HG02571 (cell line): ENCODE results near the gene DENND5A.
"Not testable (repeated sequence)": the region's sequence is repeated elsewhere in the genome, so short reads cannot be mapped to it uniquely, and the experiment has no call there.

Experiments
- ATAC-seq: cut with Tn5 transposase; IDR thresholded peaks from one replicate; pipeline ENCODE4 v1.9.1; 2021; ENCODE audit warnings: mild to moderate bottlenecking, moderate library complexity; ENCODE audit not compliant: unreplicated experiment

Gene DENND5A

GRCh38 chr11:9219115-9219514, 46.0 kb downstream of the DENND5A start:
- ATAC-seq: no peak

- no peak for ATAC-seq
Measured at GRCh38 chr11:9214765-9215164, 50.4 kb downstream of the DENND5A start.

GRCh38 chr11:9211322-9211721, 53.8 kb downstream of the DENND5A start:
- no peak for ATAC-seq

- ATAC-seq: peak; percentile 38
Measured at GRCh38 chr11:9210922-9211320, 54.2 kb downstream of the DENND5A start.

- ATAC-seq: no peak
Measured at GRCh38 chr11:9210224-9210921, 54.8 kb downstream of the DENND5A start.

- ATAC-seq: not testable (repeated sequence)
Measured at GRCh38 chr11:9209604-9210003, 55.5 kb downstream of the DENND5A start.

- ATAC-seq: no peak
Measured at GRCh38 chr11:9208726-9209501, 56.2 kb downstream of the DENND5A start.

- no peak for ATAC-seq
Measured at GRCh38 chr11:9207229-9207628, 57.9 kb downstream of the DENND5A start.

GRCh38 chr11:9206496-9206895, 58.7 kb downstream of the DENND5A start:
- ATAC-seq: no peak

GRCh38 chr11:9203691-9204311, 61.3 kb downstream of the DENND5A start:
- no peak for ATAC-seq

GRCh38 chr11:9201372-9202162, 63.6 kb downstream of the DENND5A start:
- no peak for ATAC-seq

GRCh38 chr11:9200471-9200870, 64.7 kb downstream of the DENND5A start:
- ATAC-seq: no peak

GRCh38 chr11:9193316-9193715, 71.8 kb downstream of the DENND5A start:
- ATAC-seq: no peak

GRCh38 chr11:9192561-9192960, 72.6 kb downstream of the DENND5A start:
- ATAC-seq: no peak

- not testable (repeated sequence) for ATAC-seq
Measured at GRCh38 chr11:9190326-9191016, 74.7 kb downstream of the DENND5A start.

GRCh38 chr11:9188860-9189259, 76.3 kb downstream of the DENND5A start:
- not testable (repeated sequence) for ATAC-seq

GRCh38 chr11:9187616-9188015, 77.5 kb downstream of the DENND5A start:
- ATAC-seq: no peak

GRCh38 chr11:9184516-9184915, 80.6 kb downstream of the DENND5A start:
- ATAC-seq: no peak

GRCh38 chr11:9182180-9182871, 82.8 kb downstream of the DENND5A start:
- no peak for ATAC-seq

- no peak for ATAC-seq
Measured at GRCh38 chr11:9180784-9181183, 84.4 kb downstream of the DENND5A start.
